NCI-H345 (cell line): ENCODE results near the gene PLCH1.
"Not testable (repeated sequence)": the region's sequence is repeated elsewhere in the genome, so short reads cannot be mapped to it uniquely, and the experiment has no call there.

Source experiments
- DNase-seq: peaks from one replicate; lab custom pipeline; 2025; lab: John Stamatoyannopoulos, UW

The PLCH1 gene

DNA sequence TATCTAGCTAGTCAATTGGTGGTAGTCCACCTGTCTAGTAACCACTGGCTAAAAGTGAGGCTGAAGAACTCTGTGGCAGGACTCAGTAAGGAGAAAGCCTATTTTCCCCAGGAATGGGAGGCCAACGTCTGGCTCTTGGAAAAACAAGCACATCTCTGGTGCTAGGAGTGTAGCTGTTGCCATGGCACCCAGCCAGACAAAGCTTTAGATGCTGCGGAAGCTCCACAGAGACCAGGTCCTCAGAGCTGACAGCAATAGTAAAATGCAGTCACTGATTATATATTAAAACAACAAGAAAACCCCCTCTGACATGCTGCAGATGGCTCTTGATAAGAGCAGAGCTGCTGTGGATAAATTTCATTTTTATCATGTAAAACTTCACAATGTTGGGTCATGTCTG is 326.5 kb downstream of the PLCH1 start:
- DNase-seq, result peak; percentile 2

DNA sequence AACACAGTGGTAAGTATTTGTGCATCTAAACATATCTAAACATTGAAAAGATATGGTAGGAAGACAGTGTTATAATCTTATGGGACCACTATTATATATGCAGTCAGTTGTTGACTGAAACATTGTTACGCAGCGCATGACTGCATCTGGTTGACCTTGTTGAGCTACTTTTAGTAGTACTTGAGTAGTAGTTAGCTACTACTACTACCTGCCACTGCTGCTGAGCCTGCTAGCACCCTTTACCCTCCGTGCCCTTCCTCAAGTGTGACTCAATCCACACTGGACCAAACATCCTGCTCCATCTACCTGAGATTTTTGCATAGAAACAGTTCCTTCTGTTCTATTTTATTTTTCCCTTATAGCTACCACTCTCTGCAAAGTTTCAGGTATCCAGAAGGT is 327.8 kb downstream of the PLCH1 start:
- DNase-seq, result no peak

- no peak for DNase-seq
Measured at GRCh38 chr3:155416500-155417118, 328.3 kb downstream of the PLCH1 start.

DNA sequence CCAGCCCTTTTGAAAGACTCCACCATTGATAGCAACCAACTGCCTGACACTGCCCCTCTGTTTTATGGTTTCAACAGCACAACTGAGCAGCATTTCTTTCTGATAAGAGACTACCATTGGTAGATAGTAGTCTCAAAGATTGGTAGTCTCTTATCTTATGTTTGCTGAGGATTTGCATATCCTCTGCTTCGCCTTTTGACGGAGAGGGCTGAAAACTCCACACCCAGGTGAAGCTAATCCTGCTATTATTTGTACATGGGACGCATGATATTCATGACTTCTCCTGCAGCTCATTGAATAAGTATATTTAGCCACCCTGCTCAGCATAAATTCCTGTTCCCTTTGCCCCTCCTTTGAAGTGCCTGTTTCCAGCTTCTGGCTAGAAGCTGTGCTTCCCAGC is 332.0 kb downstream of the PLCH1 start:
- DNase-seq, result no peak

GRCh38 chr3:155411500-155412223 is 333.2 kb downstream of the PLCH1 start:
- no peak for DNase-seq

GRCh38 chr3:155409336-155409735 is 335.5 kb downstream of the PLCH1 start:
- DNase-seq, result no peak

DNA sequence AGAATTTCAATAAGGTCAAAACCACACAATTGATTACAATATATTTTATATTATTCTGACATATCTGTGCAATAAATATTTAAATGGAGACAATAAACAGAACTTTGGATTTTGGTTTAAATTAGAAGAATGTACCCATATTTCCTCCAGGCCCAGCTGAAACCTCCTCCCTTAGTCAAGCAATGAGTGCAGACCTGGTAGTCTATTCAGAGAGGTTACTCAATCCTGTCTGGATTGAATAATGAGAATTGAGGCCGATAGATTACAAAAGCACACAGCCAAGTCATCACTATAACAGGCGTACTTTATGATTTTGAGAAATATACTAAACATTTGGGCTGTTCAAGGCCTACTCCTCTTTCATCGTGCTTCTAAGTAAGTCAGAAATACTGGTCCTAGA is 336.9 kb downstream of the PLCH1 start:
- no peak for DNase-seq

DNA sequence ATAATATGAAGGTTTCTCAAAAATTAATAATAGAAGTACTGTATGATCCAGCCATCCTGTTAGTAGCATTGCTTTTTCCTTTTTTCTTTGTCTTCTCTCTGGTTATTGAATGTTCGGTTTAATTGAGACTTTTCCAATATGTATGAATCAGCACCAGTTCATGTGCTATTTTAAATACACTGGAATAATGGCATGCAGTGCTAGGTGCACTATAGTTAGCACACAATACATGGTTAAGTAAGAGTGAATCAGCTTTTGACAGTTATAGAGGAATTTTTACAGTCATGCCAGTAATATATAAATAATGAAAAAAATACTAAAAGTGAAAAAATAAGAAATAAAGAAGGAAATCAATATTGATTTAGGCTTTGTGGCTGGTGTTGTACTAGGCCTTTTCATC is 337.5 kb downstream of the PLCH1 start:
- DNase-seq, result no peak

GRCh38 chr3:155404486-155404885 is 340.4 kb downstream of the PLCH1 start:
- peak; percentile 18 for DNase-seq

DNA sequence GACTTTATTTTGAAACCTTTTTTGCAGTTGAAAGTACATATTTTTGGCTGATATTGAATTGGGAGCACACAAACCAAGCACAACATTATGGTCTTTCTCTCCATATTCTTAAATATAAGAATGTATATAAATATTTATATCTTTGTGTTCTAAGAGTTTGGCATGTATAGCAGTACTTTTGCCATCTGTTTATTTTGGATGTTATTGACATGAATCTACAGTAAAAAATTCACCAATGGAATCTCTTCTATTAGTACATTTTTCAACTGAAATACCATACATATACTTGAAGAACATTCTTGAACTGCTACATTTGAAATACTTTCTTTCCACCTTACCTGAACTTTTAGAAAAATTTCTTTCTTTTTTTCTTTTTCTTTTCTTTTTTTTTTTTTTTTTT is 342.2 kb downstream of the PLCH1 start:
- DNase-seq, result no peak

- no peak for DNase-seq
Measured at GRCh38 chr3:155398046-155398445, 346.8 kb downstream of the PLCH1 start.

DNA sequence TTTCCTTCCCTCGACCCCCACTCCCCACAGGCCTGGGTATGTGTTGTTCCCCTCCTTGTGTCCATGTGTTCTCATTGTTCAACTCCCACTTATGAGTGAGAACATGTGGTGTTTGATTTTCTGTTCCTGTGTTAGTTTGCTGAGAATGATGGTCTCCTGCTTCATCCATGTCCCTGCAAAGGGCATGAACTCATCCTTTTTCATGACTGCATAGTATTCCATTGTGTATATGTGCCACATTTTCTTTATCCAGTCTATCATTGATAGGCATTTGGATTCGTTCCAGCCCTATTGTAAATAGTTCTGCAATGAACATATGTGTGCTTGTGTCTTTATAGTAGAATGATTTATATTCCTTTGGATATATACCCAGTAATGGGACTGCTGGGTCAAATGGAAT is 350.0 kb downstream of the PLCH1 start:
- DNase-seq, result not testable (repeated sequence)

GRCh38 chr3:155394240-155394639 is 350.6 kb downstream of the PLCH1 start:
- no peak for DNase-seq

GRCh38 chr3:155393316-155393715 is 351.6 kb downstream of the PLCH1 start:
- no peak for DNase-seq

DNA sequence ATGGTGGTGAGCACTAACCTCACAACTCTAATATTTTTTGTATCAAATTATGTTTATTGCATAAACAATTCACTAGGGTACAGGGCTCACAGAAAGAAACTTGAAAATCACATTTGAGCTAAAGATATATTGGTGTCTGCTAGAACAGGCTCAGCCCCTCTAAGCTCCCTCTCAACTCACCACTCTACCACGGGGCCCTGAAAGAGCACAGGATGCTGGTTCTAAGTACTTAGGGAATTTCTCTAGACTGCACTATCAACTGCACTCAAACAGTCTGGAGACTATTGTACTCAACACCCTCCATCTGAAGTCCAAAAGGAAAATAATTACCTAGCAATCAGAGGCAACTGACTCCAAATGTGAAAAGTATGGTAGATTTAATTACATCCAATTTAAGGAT is 352.7 kb downstream of the PLCH1 start:
- DNase-seq, result no peak

DNA sequence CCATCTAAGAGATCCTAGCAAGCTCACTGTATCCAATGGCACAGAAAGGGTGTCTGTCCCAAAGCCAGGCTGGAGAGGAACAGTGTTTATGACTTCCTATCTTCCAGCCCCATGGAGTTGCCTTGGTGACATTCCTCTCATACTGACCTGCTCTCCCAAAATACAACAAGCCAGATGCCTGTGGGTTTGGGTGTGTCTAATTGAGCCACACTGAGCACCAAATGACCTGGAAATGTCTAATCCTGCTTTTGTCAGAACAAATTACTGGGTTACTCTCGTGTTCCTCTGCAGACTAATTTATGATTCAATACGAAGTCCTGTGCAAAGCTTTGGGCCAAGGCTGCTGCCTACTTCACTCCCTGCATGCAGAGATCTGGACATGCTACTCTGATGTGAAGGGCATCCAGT is 353.3 kb downstream of the PLCH1 start:
- no peak for DNase-seq

- no peak for DNase-seq
Measured at GRCh38 chr3:155391104-155391503, 353.8 kb downstream of the PLCH1 start.

- DNase-seq, result no peak
Measured at GRCh38 chr3:155390351-155390750, 354.5 kb downstream of the PLCH1 start.

- no peak for DNase-seq
Measured at GRCh38 chr3:155388417-155388816, 356.5 kb downstream of the PLCH1 start.

- no peak for DNase-seq
Measured at GRCh38 chr3:155387571-155387970, 357.3 kb downstream of the PLCH1 start.

- DNase-seq, result no peak
Measured at GRCh38 chr3:155386919-155387318, 358.0 kb downstream of the PLCH1 start.

GRCh38 chr3:155385896-155386625 is 358.8 kb downstream of the PLCH1 start:
- no peak for DNase-seq

DNA sequence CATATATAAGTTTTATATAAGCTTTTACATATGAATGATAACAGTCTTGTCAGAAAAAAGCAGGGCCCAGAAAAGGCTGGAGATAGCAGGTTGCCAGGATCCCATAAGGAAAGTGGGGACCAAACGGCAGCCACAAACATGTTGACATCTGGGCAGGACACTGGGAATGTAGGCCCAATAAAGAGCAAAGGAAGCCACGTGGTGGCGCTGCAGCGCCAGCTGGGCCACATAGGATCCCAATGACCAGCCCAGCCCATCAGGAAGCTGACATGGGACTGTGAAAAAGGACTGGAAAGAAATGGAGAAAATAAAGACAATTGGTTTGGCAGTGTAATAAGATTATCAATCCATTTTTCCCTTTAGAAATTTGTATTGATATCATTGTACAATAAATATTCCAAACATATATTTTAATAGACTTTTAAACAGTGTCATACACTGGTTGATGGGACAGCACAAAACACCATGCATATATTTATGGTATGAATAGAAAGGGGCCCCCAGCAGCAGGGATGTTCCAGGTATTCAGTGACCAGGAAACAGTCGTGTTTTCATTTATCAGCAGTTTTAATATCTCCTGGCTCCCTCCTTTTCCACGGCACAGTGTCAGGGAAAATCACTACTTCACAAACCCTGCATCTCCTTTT is 362.4 kb downstream of the PLCH1 start:
- DNase-seq, result peak; percentile 61
